Measurements from ENCODE around the gene CEBPB.

Gene CEBPB

GRCh38 chr20:50214226-50215024, 23.8 kb downstream of the CEBPB start:
- no peak for DNase-seq

- no peak for DNase-seq
These were observed 24.6 kb downstream of the CEBPB start for GRCh38 chr20:50215101-50215690.

- DNase-seq, result no peak
These were observed 25.3 kb downstream of the CEBPB start for GRCh38 chr20:50215926-50216325.

- DNase-seq, result no peak
These were observed 26.0 kb downstream of the CEBPB start for GRCh38 chr20:50216543-50217206.

GRCh38 chr20:50217207-50217949, 26.7 kb downstream of the CEBPB start:
- DNase-seq, result no peak

GRCh38 chr20:50218987-50219435, 28.4 kb downstream of the CEBPB start:
- no peak for DNase-seq

GRCh38 chr20:50219600-50219999, 29.0 kb downstream of the CEBPB start:
- DNase-seq, result no peak

- DNase-seq, result no peak
These were observed 29.7 kb downstream of the CEBPB start for GRCh38 chr20:50220093-50220893.

- DNase-seq, result no peak
These were observed 30.3 kb downstream of the CEBPB start for GRCh38 chr20:50220894-50221365.

- DNase-seq, result peak; percentile 3 to 61
These were observed 31.1 kb downstream of the CEBPB start for GRCh38 chr20:50221501-50222308.

GRCh38 chr20:50222309-50223038, 31.8 kb downstream of the CEBPB start:
- DNase-seq, result no peak

- no peak for DNase-seq
These were observed 32.7 kb downstream of the CEBPB start for GRCh38 chr20:50223039-50224005.

GRCh38 chr20:50224052-50224451, 33.4 kb downstream of the CEBPB start:
- no peak for DNase-seq

GRCh38 chr20:50224531-50225255, 34.1 kb downstream of the CEBPB start:
- DNase-seq, result no peak

GRCh38 chr20:50226093-50226974, 35.7 kb downstream of the CEBPB start:
- DNase-seq, result peak in 1 of 2 donors; percentile 40

- no peak for DNase-seq
These were observed 36.9 kb downstream of the CEBPB start for GRCh38 chr20:50227506-50227905.

- DNase-seq, result no peak
These were observed 38.6 kb downstream of the CEBPB start for GRCh38 chr20:50229156-50229607.
